ENCODE measurements around the gene NPY4R2.
"Not testable (repeated sequence)": the region's sequence is repeated elsewhere in the genome, so short reads cannot be mapped to it uniquely, and the experiment has no call there.

DNA sequence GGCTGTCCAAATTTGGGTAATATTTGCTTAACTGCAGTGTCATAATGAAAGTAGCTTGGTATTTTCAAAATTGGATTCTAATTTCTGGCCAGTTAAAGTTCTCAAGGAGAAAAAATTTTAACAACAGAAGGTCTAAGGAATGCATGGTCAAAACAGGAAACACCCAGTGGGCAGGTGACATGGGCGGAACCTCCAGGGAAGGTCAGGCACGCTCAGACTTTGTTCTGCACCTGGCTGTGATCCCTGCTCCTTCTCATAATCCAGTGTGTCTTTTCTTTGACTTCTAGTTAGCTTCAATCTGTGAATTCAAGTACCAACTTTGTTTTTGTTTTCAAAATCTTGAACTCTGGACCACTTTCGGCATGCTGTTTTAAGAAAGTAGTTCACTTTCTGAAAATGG, 34.2 kb upstream of the NPY4R2 start:
- TF ChIP-seq, protein P1, sequence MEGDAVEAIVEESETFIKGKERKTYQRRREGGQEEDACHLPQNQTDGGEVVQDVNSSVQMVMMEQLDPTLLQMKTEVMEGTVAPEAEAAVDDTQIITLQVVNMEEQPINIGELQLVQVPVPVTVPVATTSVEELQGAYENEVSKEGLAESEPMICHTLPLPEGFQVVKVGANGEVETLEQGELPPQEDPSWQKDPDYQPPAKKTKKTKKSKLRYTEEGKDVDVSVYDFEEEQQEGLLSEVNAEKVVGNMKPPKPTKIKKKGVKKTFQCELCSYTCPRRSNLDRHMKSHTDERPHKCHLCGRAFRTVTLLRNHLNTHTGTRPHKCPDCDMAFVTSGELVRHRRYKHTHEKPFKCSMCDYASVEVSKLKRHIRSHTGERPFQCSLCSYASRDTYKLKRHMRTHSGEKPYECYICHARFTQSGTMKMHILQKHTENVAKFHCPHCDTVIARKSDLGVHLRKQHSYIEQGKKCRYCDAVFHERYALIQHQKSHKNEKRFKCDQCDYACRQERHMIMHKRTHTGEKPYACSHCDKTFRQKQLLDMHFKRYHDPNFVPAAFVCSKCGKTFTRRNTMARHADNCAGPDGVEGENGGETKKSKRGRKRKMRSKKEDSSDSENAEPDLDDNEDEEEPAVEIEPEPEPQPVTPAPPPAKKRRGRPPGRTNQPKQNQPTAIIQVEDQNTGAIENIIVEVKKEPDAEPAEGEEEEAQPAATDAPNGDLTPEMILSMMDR (IDR thresholded peaks at IDR 0.05 in 8 of 11, conservative IDR thresholded peaks at IDR 0.05 in 3 of 11) = not testable (repeated sequence)
- TF ChIP-seq POLR2A, POLR2AphosphoS5 (IDR thresholded peaks at IDR 0.05): not testable (repeated sequence)

Measured in spleen (tissue), 7 donors.